GM12891 (cell line): ENCODE measurements around the gene GLS.

Source experiments
- PAX5 ChIP-seq: IDR thresholded peaks from 2 replicates; pipeline ENCODE4 v1.6.1; 2011; ENCODE audit warnings: low read length, moderate library complexity, mild to moderate bottlenecking; ENCODE audit not compliant: insufficient read depth, severe bottlenecking
- POLR2A ChIP-seq: IDR thresholded peaks from 2 replicates; pipeline ENCODE4 v1.6.1; 2011; ENCODE audit warnings: low read depth, low read length, control low read depth
- POLR2AphosphoS5 ChIP-seq: IDR thresholded peaks from 2 replicates; pipeline ENCODE4 v1.6.1; 2011; ENCODE audit warnings: low read depth, low read length, control low read depth
- SPI1 ChIP-seq: IDR thresholded peaks from 2 replicates; pipeline ENCODE4 v1.6.1; 2011; ENCODE audit warnings: low read depth, low read length, control low read depth
- TAF1 ChIP-seq: IDR thresholded peaks from 2 replicates; pipeline ENCODE4 v1.6.1; 2011; ENCODE audit warnings: low read depth, low read length, control low read depth

- TF ChIP-seq POLR2A (no peak; the same call in 1 of the 2 replicates), TAF1 (no peak), POLR2AphosphoS5 (no peak), SPI1 (no peak), PAX5 (no peak)
Measured at GRCh38 chr2:190973262-190973661, 92.6 kb downstream of the GLS start.
